Jurkat, Clone E6-1 (cell line): ENCODE data around the gene LARP1.
"Not testable (repeated sequence)": the region's sequence is repeated elsewhere in the genome, so short reads cannot be mapped to it uniquely, and the experiment has no call there.

Experiments
- DNase-seq: peaks from one replicate; pipeline ENCODE4 v3.0.0-alpha.2; 2011; ENCODE audit warnings: low read depth, low spot score
- H3K4me3 ChIP-seq: 2 replicates; pipeline ENCODE4 v1.5.1; 2011; ENCODE audit warnings: mild to moderate bottlenecking, low read length, control low read depth, moderate library complexity

Gene LARP1

GRCh38 chr5:154815025-154815424, 59.8 kb downstream of the LARP1 start:
- no peak overlapping the region for H3K4me3 ChIP-seq
- no peak for DNase-seq

GRCh38 chr5:154815684-154816247, 60.6 kb downstream of the LARP1 start:
- no peak for DNase-seq
- no peak overlapping the region for H3K4me3 ChIP-seq

- DNase-seq: no peak
- H3K4me3 ChIP-seq: no peak overlapping the region
These were observed 61.8 kb downstream of the LARP1 start for GRCh38 chr5:154816891-154817492.

GRCh38 chr5:154817815-154818214, 62.6 kb downstream of the LARP1 start:
- no peak for DNase-seq
- no peak overlapping the region for H3K4me3 ChIP-seq

- no peak for DNase-seq
- no peak overlapping the region for H3K4me3 ChIP-seq
These were observed 63.4 kb downstream of the LARP1 start for GRCh38 chr5:154818471-154819116.

- H3K4me3 ChIP-seq: no peak overlapping the region
- DNase-seq: no peak
These were observed 64.4 kb downstream of the LARP1 start for GRCh38 chr5:154819546-154819945.

GRCh38 chr5:154820383-154820782, 65.2 kb downstream of the LARP1 start:
- no peak overlapping the region for H3K4me3 ChIP-seq
- no peak for DNase-seq

GRCh38 chr5:154822896-154823295, 67.7 kb downstream of the LARP1 start:
- not testable (repeated sequence) for DNase-seq, H3K4me3 ChIP-seq

GRCh38 chr5:154823605-154824004, 68.4 kb downstream of the LARP1 start:
- no peak overlapping the region for H3K4me3 ChIP-seq
- DNase-seq: no peak

- no peak overlapping the region for H3K4me3 ChIP-seq
- DNase-seq: no peak
These were observed 68.9 kb downstream of the LARP1 start for GRCh38 chr5:154824070-154824469.

- no peak overlapping the region for H3K4me3 ChIP-seq
- no peak for DNase-seq
These were observed 74.0 kb downstream of the LARP1 start for GRCh38 chr5:154829181-154829588.

GRCh38 chr5:154829589-154830218, 74.5 kb downstream of the LARP1 start:
- peak; percentile 39 for DNase-seq
- H3K4me3 ChIP-seq: no peak overlapping the region

GRCh38 chr5:154830219-154830595, 75.0 kb downstream of the LARP1 start:
- no peak for DNase-seq
- H3K4me3 ChIP-seq: no peak overlapping the region

- H3K4me3 ChIP-seq: no peak overlapping the region
- DNase-seq: no peak
These were observed 75.4 kb downstream of the LARP1 start for GRCh38 chr5:154830596-154830995.

- no peak overlapping the region for H3K4me3 ChIP-seq
- no peak for DNase-seq
These were observed 76.3 kb downstream of the LARP1 start for GRCh38 chr5:154831451-154831850.

GRCh38 chr5:154832804-154833203, 77.6 kb downstream of the LARP1 start:
- H3K4me3 ChIP-seq, DNase-seq: not testable (repeated sequence)

GRCh38 chr5:154834053-154834452, 78.9 kb downstream of the LARP1 start:
- H3K4me3 ChIP-seq: no peak overlapping the region
- DNase-seq: no peak

GRCh38 chr5:154835701-154836052, 80.5 kb downstream of the LARP1 start:
- not testable (repeated sequence) for H3K4me3 ChIP-seq, DNase-seq

- no peak overlapping the region for H3K4me3 ChIP-seq
These were observed 81.0 kb downstream of the LARP1 start for GRCh38 chr5:154836225-154836624.

More at GRCh38 chr5:154836225-154836624, 81.0 kb downstream of the LARP1 start:
- DNase-seq: no peak
